Kidney (tissue), 14 donors: ENCODE results near the gene PTGES. TPM values are rescaled to one million over a fixed set of nuclear protein-coding genes. Genes with fewer than 3 reads are reported as not detected.

ENCODE experiments used
- DNase-seq, 5 donors: peaks; one replicate each; pipeline ENCODE4 v3.0.0-alpha.2; 2013 to 2020
- FAIRE-seq: peaks from 2 replicates; lab custom pipeline; 2012; peaks lifted over from hg19 to GRCh38; lab: Jason Lieb, UNC
- H3K27ac ChIP-seq, 2 donors: one replicate each; pipeline ENCODE4 v1.7.0; 2013; ENCODE audit warnings: low read depth in 2 of 2, low read length in 2 of 2, inconsistent platforms in 1 of 2
- H3K27me3 ChIP-seq: one replicate; pipeline ENCODE4 v1.7.1; 2013; ENCODE audit warnings: low read length, inconsistent platforms; ENCODE audit not compliant: control insufficient read depth, insufficient read depth
- H3K36me3 ChIP-seq, 3 donors: one replicate each; pipeline versions ENCODE4 v1.7.0 to v1.7.1; 2013; ENCODE audit warnings: low read length in 3 of 3, control low read depth in 1 of 3, inconsistent platforms in 1 of 3; ENCODE audit not compliant: insufficient read depth in 3 of 3, control insufficient read depth in 2 of 3
- H3K4me1 ChIP-seq, 3 donors: one replicate each; pipeline versions ENCODE4 v1.7.0 to v1.7.1; 2013; ENCODE audit warnings: low read length in 3 of 3, inconsistent platforms in 1 of 3, low read depth in 1 of 3; ENCODE audit not compliant: control insufficient read depth in 2 of 3, insufficient read depth in 2 of 3
- H3K4me3 ChIP-seq, 3 donors: one replicate each; pipeline versions ENCODE4 v1.7.0 to v1.8.1; 2013; ENCODE audit warnings: low read length in 3 of 3, control low read depth in 1 of 3, inconsistent platforms in 1 of 3
- H3K9ac ChIP-seq, 3 donors: one replicate each; pipeline versions ENCODE4 v1.7.0 to v1.7.1; 2013; ENCODE audit warnings: low read length in 3 of 3, control low read depth in 1 of 3, inconsistent platforms in 1 of 3
- H3K9me3 ChIP-seq, 3 donors: one replicate each; pipeline versions ENCODE4 v1.7.0 to v1.7.1; 2013; ENCODE audit warnings: low read length in 3 of 3, control low read depth in 1 of 3, inconsistent platforms in 1 of 3; ENCODE audit not compliant: control insufficient read depth in 2 of 3, insufficient read depth in 1 of 3
- intact Hi-C: fragments of 100-400 bp; cut with DNase I; formaldehyde crosslinking; loops from one replicate; pipeline ENCODE4 v1.11.1; 2022
- polyA plus RNA-seq: library from polyadenylated mRNA; stranded (reverse); fragments of 350-450 nt; fragmentation: Illumina TruSeq; extraction: RNeasy Lipid Tissue Mini Kit (QIAGEN cat#74804); gene quantifications from one replicate; pipeline ENCODE4 v1.2.3, GENCODE V29; 2014; ENCODE audit warnings: low read depth, low replicate concordance; ENCODE audit not compliant: insufficient read depth
- total RNA-seq: library from RNA; stranded (reverse); fragmentation: NEBNext Ultra II Directional; extraction: Animal tissue kit (Norgen Biotek cat#: 25700); gene quantifications from one replicate; pipeline ENCODE4 v1.2.1, GENCODE V29; 2021
- TF ChIP-seq, protein P1 (sequence below): IDR thresholded peaks from 3 replicates; pipeline ENCODE4 v1.5.1; 2012; ENCODE audit warnings: mild to moderate bottlenecking, moderate library complexity, borderline replicate concordance; ENCODE audit not compliant: insufficient read depth; ENCODE audit errors: extremely low read depth
- donor health status: control.
- donor health status: control.
- donor health status: control.
- donor health status: control.
- donor health status: control.
- donor health status: DM: yes; HTN: yes; CAD: no.
- donor health status: Normal renal cell carcinoma (clear cell type).

Gene PTGES
- total and polyA plus RNA-seq, 2 donors from 2014 or later: 8.1 to 8.9 TPM

- H3K9ac ChIP-seq: no peak overlapping the region
- TF ChIP-seq, protein P1, sequence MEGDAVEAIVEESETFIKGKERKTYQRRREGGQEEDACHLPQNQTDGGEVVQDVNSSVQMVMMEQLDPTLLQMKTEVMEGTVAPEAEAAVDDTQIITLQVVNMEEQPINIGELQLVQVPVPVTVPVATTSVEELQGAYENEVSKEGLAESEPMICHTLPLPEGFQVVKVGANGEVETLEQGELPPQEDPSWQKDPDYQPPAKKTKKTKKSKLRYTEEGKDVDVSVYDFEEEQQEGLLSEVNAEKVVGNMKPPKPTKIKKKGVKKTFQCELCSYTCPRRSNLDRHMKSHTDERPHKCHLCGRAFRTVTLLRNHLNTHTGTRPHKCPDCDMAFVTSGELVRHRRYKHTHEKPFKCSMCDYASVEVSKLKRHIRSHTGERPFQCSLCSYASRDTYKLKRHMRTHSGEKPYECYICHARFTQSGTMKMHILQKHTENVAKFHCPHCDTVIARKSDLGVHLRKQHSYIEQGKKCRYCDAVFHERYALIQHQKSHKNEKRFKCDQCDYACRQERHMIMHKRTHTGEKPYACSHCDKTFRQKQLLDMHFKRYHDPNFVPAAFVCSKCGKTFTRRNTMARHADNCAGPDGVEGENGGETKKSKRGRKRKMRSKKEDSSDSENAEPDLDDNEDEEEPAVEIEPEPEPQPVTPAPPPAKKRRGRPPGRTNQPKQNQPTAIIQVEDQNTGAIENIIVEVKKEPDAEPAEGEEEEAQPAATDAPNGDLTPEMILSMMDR: no peak
- no peaks in the 10 kb centered on the region for H3K9me3 ChIP-seq
- H3K4me3 ChIP-seq: no peak overlapping the region
- DNase-seq (no peak), FAIRE-seq (no peak)
- no peaks in the 10 kb centered on the region for H3K36me3 ChIP-seq
- H3K27me3 ChIP-seq: no peaks in the 10 kb centered on the region
- peaks cover 0 to 3% (median 0%) of the 10 kb centered on the region in 3 donors for H3K4me1 ChIP-seq
- no peak overlapping the region for H3K27ac ChIP-seq
- intact Hi-C loops: no loop called here
These were observed 12.0 kb downstream of the PTGES start for GRCh38 chr9:129740666-129741464.

- TF ChIP-seq, protein P1: no peak
- no peak overlapping the region for H3K9ac ChIP-seq
- H3K4me3 ChIP-seq: no peak overlapping the region
- DNase-seq (no peak), FAIRE-seq (no peak)
- H3K27me3 ChIP-seq: no peaks in the 10 kb centered on the region
- no peak overlapping the region for H3K27ac ChIP-seq
- intact Hi-C loops: no loop called here
- H3K4me1 ChIP-seq: peaks cover 0 to 3% (median 0%) of the 10 kb centered on the region in 3 donors
- H3K9me3 ChIP-seq: no peaks in the 10 kb centered on the region
- no peaks in the 10 kb centered on the region for H3K36me3 ChIP-seq
These were observed 12.7 kb downstream of the PTGES start for GRCh38 chr9:129740174-129740573.

GRCh38 chr9:129739432-129739831 lies 13.4 kb downstream of the PTGES start:
- FAIRE-seq: no peak
- no peaks in the 10 kb centered on the region for H3K27me3 ChIP-seq
- H3K9ac ChIP-seq: no peak overlapping the region
- peaks cover 0 to 3% (median 0%) of the 10 kb centered on the region in 3 donors for H3K4me1 ChIP-seq
- TF ChIP-seq, protein P1: no peak
- intact Hi-C loops: loop anchor here (5.0 kb wide), 1 partner anchor 43 kb away; no protein-coding TSS in a partner anchor
- no peak overlapping the region for H3K27ac ChIP-seq
- DNase-seq: no peak
- no peak overlapping the region for H3K4me3 ChIP-seq
- H3K9me3 ChIP-seq: no peaks in the 10 kb centered on the region
- no peaks in the 10 kb centered on the region for H3K36me3 ChIP-seq
